K562 (cell line): ENCODE results near the gene SAMD8. TPM values are rescaled to one million over a fixed set of nuclear protein-coding genes. Genes with fewer than 3 reads are reported as not detected.

ENCODE experiments used
- BCOR ChIP-seq: fragments of 450-650 bp; IDR thresholded peaks from 2 replicates; pipeline ENCODE4 v1.6.1; 2016
- BMI1 ChIP-seq: fragments of 150-350 bp; IDR thresholded peaks from 2 replicates; pipeline ENCODE4 v1.6.1; 2014; ENCODE audit warnings: low read length
- EGR1 ChIP-seq: fragments of 450-650 bp; conservative IDR thresholded peaks from 2 replicates; pipeline ENCODE4 v1.6.1; 2017; ENCODE audit warnings: mild to moderate bottlenecking
- ELF2 ChIP-seq: fragments of 250-450 bp; sonication (Bioruptor Pico); IDR thresholded peaks from 2 replicates; pipeline ENCODE4 v1.5.0; 2021; ENCODE audit warnings: mild to moderate bottlenecking
- ETV5 ChIP-seq: sonication (generic); formaldehyde crosslinking; IDR thresholded peaks from 2 replicates; pipeline ENCODE4 v1.4.0; 2020; ENCODE audit warnings: low read depth, mild to moderate bottlenecking, missing genetic modification reagents
- ETV6 ChIP-seq, 3 experiments: fragments of 150-350 bp in 1 of 3; sonication (generic) in 1 of 3; formaldehyde crosslinking in 1 of 3; IDR thresholded peaks; 2 replicates each; pipeline versions ENCODE4 v1.6.1 to v1.8.0; 2014 to 2022; ENCODE audit warnings: borderline replicate concordance in 2 of 3, low read depth in 2 of 3, antibody characterized with exemption in 1 of 3, low read length in 1 of 3, mild to moderate bottlenecking in 1 of 3, missing genetic modification reagents in 1 of 3
- HDAC2 ChIP-seq: fragments of 450-650 bp; IDR thresholded peaks from 2 replicates; pipeline ENCODE4 v1.6.1; 2016; ENCODE audit warnings: mild to moderate bottlenecking
- NCOR1 ChIP-seq: fragments of 450-650 bp; IDR thresholded peaks from 2 replicates; pipeline ENCODE4 v1.6.1; 2016; ENCODE audit warnings: mild to moderate bottlenecking, moderate library complexity
- TAF9B ChIP-seq: fragments of 450-650 bp; IDR thresholded peaks from 2 replicates; pipeline ENCODE4 v1.6.1; 2018; ENCODE audit warnings: mild to moderate bottlenecking; ENCODE audit not compliant: partially characterized antibody
- TSC22D4 ChIP-seq: fragments of 450-650 bp; IDR thresholded peaks from 2 replicates; pipeline ENCODE4 v1.6.1; 2016; ENCODE audit warnings: missing genetic modification characterization, missing biosample characterization, control low read depth
- ZNF174 ChIP-seq: fragments of 250-450 bp; sonication (Bioruptor Pico); IDR thresholded peaks from 2 replicates; pipeline ENCODE4 v1.4.0; 2020; ENCODE audit warnings: mild to moderate bottlenecking
- polyA plus RNA-seq, 8 experiments: library from polyadenylated mRNA; depleted of rRNA in 4 of 8; stranded (reverse) in 5 of 8; unstranded in 3 of 8; fragments of >200 nt; fragmentation: Nextera tagmentation in 2 of 8; fragmentation: Illumina TruSeq in 1 of 8; extraction: Ambion mirVana in 2 of 8; extraction: Trizol in 1 of 8; gene quantifications; 2 replicates each; pipeline versions ENCODE4 v1.2.1 to v1.2.3, GENCODE V29; 2011 to 2014; ENCODE audit warnings: inconsistent platforms in 1 of 8, missing spikeins in 1 of 8
- total RNA-seq, 7 experiments: library from RNA; depleted of rRNA in 6 of 7; stranded (reverse); fragments of >200 nt in 6 of 7; fragmentation: Illumina TruSeq in 2 of 7; extraction: Trizol in 2 of 7; gene quantifications; 2 replicates each; pipeline versions ENCODE4 v1.2.1 to v1.2.3, GENCODE V29; 2011 to 2021; ENCODE audit warnings: low replicate concordance in 1 of 7
- TF ChIP-seq, protein P1 (sequence below): fragments of 450-650 bp; formaldehyde crosslinking; IDR thresholded peaks from 2 replicates; pipeline ENCODE4 v1.4.0; 2020; ENCODE audit warnings: mild to moderate bottlenecking, moderate library complexity
- TF ChIP-seq, protein P2 (sequence below): IDR thresholded peaks from 2 replicates; pipeline ENCODE4 v1.6.1; 2014; ENCODE audit warnings: antibody characterized with exemption
- TF ChIP-seq, protein P3 (sequence below): fragments of 250-450 bp; sonication (Bioruptor Pico); IDR thresholded peaks from 2 replicates; pipeline ENCODE4 v1.5.0; 2021
- TF ChIP-seq, protein P4 (sequence below), 2 experiments: fragments of 450-650 bp; formaldehyde crosslinking in 1 of 2; IDR thresholded peaks; 2 replicates each; pipeline versions ENCODE4 v1.4.0 to v1.6.1; 2014 to 2020; ENCODE audit warnings: mild to moderate bottlenecking in 2 of 2, borderline replicate concordance in 1 of 2, low read depth in 1 of 2

SAMD8 gene
- total and polyA plus RNA-seq, 9 of the 15 experiments (the other 6 are each of a cell fraction or from before 2014, with no cell fraction given): 2.7 to 16.1 (median 6.2) TPM

DNA sequence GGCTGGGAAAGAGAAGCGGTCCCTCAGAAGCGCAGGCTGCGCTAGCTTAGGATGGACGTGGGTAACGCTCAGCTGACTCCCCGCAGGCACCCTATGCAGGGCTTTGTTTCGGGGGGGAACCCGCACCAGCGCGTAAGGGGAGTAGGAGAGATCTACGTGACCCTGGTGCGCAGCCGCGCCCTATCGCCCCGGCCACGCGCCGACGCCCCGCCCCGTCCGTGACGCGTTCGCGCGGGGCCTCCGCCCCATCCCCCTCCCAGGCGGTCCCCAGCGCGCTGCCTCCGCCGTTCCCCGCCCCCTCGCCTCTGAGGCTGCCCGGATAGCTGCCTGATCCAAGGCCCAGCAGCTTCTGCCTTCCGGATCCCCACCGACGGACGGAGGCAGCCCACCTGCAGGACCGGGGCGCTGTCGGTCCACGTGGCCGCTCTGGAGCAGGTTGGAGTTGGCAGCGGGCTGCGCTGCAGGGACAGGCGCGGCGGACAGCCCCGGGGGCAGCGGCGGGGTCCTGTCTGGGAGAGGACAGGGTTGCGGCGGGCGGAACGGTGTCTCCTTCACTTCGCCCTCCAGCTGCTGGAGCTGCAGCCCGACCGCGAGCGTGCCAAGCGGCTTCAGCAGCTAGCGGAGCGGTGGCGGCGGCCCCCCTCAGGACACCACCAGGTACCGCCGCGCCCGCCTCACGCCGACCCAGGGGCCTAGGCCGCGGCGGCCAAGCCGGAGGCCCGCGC lies 99.0 kb downstream of the SAMD8 start, which contains the start of gene VDAC2 (continued):
- TF ChIP-seq HDAC2 (no peak), ELF2 (0 out of 2 replicates have a peak, but pooled peaks have one; percentile 67), BCOR (peak; percentile 32; the same call in 1 of the 2 replicates), TAF9B (peak; percentile 97), ZNF174 (CRISPR knock-in tag) (no peak), ETV6 (IDR thresholded peaks at IDR 0.05; ENCODE audit: borderline replicate concordance in 1 of 2, low read depth in 2 of 2, low read length in 1 of 2) (peak in 1 of 2 experiments; percentile 13; a peak in 1 of 4 replicates), ETV6 (CRISPR knock-in tag; IDR thresholded peaks at IDR 0.05; ENCODE audit: borderline replicate concordance) (0 out of 2 replicates have a peak, but pooled peaks have one; percentile 1), NCOR1 (peak; percentile 88), TSC22D4 (no peak), EGR1 (peak; percentile 95), ETV5 (CRISPR knock-in tag) (peak; percentile 12; the same call in 1 of the 2 replicates), BMI1 (no peak; the same call in 1 of the 2 replicates)
- TF ChIP-seq, protein P1, sequence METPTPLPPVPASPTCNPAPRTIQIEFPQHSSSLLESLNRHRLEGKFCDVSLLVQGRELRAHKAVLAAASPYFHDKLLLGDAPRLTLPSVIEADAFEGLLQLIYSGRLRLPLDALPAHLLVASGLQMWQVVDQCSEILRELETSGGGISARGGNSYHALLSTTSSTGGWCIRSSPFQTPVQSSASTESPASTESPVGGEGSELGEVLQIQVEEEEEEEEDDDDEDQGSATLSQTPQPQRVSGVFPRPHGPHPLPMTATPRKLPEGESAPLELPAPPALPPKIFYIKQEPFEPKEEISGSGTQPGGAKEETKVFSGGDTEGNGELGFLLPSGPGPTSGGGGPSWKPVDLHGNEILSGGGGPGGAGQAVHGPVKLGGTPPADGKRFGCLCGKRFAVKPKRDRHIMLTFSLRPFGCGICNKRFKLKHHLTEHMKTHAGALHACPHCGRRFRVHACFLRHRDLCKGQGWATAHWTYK (CRISPR knock-in tag): peak; percentile 69; the same call in 1 of the 2 replicates
- TF ChIP-seq, protein P2, sequence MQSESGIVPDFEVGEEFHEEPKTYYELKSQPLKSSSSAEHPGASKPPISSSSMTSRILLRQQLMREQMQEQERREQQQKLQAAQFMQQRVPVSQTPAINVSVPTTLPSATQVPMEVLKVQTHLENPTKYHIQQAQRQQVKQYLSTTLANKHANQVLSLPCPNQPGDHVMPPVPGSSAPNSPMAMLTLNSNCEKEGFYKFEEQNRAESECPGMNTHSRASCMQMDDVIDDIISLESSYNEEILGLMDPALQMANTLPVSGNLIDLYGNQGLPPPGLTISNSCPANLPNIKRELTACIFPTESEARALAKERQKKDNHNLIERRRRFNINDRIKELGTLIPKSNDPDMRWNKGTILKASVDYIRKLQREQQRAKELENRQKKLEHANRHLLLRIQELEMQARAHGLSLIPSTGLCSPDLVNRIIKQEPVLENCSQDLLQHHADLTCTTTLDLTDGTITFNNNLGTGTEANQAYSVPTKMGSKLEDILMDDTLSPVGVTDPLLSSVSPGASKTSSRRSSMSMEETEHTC: peak; percentile 45; the same call in 1 of the 2 replicates
- TF ChIP-seq, protein P3, sequence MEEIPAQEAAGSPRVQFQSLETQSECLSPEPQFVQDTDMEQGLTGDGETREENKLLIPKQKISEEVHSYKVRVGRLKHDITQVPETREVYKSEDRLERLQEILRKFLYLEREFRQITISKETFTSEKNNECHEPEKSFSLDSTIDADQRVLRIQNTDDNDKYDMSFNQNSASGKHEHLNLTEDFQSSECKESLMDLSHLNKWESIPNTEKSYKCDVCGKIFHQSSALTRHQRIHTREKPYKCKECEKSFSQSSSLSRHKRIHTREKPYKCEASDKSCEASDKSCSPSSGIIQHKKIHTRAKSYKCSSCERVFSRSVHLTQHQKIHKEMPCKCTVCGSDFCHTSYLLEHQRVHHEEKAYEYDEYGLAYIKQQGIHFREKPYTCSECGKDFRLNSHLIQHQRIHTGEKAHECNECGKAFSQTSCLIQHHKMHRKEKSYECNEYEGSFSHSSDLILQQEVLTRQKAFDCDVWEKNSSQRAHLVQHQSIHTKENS (CRISPR knock-in tag): no peak
- TF ChIP-seq, protein P4, sequence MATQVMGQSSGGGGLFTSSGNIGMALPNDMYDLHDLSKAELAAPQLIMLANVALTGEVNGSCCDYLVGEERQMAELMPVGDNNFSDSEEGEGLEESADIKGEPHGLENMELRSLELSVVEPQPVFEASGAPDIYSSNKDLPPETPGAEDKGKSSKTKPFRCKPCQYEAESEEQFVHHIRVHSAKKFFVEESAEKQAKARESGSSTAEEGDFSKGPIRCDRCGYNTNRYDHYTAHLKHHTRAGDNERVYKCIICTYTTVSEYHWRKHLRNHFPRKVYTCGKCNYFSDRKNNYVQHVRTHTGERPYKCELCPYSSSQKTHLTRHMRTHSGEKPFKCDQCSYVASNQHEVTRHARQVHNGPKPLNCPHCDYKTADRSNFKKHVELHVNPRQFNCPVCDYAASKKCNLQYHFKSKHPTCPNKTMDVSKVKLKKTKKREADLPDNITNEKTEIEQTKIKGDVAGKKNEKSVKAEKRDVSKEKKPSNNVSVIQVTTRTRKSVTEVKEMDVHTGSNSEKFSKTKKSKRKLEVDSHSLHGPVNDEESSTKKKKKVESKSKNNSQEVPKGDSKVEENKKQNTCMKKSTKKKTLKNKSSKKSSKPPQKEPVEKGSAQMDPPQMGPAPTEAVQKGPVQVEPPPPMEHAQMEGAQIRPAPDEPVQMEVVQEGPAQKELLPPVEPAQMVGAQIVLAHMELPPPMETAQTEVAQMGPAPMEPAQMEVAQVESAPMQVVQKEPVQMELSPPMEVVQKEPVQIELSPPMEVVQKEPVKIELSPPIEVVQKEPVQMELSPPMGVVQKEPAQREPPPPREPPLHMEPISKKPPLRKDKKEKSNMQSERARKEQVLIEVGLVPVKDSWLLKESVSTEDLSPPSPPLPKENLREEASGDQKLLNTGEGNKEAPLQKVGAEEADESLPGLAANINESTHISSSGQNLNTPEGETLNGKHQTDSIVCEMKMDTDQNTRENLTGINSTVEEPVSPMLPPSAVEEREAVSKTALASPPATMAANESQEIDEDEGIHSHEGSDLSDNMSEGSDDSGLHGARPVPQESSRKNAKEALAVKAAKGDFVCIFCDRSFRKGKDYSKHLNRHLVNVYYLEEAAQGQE (IDR thresholded peaks at IDR 0.05; ENCODE audit: borderline replicate concordance): no peak
- TF ChIP-seq, protein P4 (CRISPR knock-in tag; IDR thresholded peaks at IDR 0.05; ENCODE audit: low read depth): peak; percentile 84
